Measurements from ENCODE around the gene CMTM7.

CMTM7 gene

GRCh38 chr3:32391643-32392535 is at the start of gene CMTM7:
CMTM7 (plus strand) TSS chr3:32391853; CDS start chr3:32391907, 54 bp downstream.
- peak; percentile 71 for DNase-seq (ENCODE audit: insufficient read length, low spot score)

GRCh38 chr3:32347343-32348125 is 44.1 kb upstream of the CMTM7 start:
- FAIRE-seq, result no peak
- DNase-seq (ENCODE audit: insufficient read length, low spot score), result no peak

More at GRCh38 chr3:32391643-32392535, at the start of gene CMTM7:
- peak; percentile 75 for TF ChIP-seq POLR2A (IDR thresholded peaks at IDR 0.05; ENCODE audit: low read depth, low read length)
- no peak for FAIRE-seq

GRCh38 chr3:32349184-32349583 is 42.5 kb upstream of the CMTM7 start:
- no peak for TF ChIP-seq POLR2A (IDR thresholded peaks at IDR 0.05; ENCODE audit: low read depth, low read length)
- FAIRE-seq (no peak), DNase-seq (ENCODE audit: insufficient read length, low spot score) (no peak)

More at GRCh38 chr3:32347343-32348125, 44.1 kb upstream of the CMTM7 start:
- no peak for TF ChIP-seq POLR2A (IDR thresholded peaks at IDR 0.05; ENCODE audit: low read depth, low read length)

GRCh38 chr3:32352563-32352962 is 39.1 kb upstream of the CMTM7 start:
- DNase-seq (ENCODE audit: insufficient read length, low spot score) (no peak), FAIRE-seq (no peak)
- TF ChIP-seq POLR2A (IDR thresholded peaks at IDR 0.05; ENCODE audit: low read depth, low read length), result no peak

- FAIRE-seq, result no peak
- no peak for DNase-seq (ENCODE audit: insufficient read length, low spot score)
- TF ChIP-seq POLR2A (IDR thresholded peaks at IDR 0.05; ENCODE audit: low read depth, low read length), result no peak
These were observed 38.3 kb upstream of the CMTM7 start for GRCh38 chr3:32353351-32353750.

GRCh38 chr3:32354362-32354778 is 37.3 kb upstream of the CMTM7 start:
- no peak for FAIRE-seq
- DNase-seq (ENCODE audit: insufficient read length, low spot score), result no peak

GRCh38 chr3:32355751-32356291 is 35.8 kb upstream of the CMTM7 start:
- FAIRE-seq, result no peak
- DNase-seq (ENCODE audit: insufficient read length, low spot score), result no peak
- no peak for TF ChIP-seq POLR2A (IDR thresholded peaks at IDR 0.05; ENCODE audit: low read depth, low read length)

More at GRCh38 chr3:32354362-32354778, 37.3 kb upstream of the CMTM7 start:
- no peak for TF ChIP-seq POLR2A (IDR thresholded peaks at IDR 0.05; ENCODE audit: low read depth, low read length)

GRCh38 chr3:32359766-32360492 is 31.7 kb upstream of the CMTM7 start:
- FAIRE-seq, result no peak
- TF ChIP-seq POLR2A (IDR thresholded peaks at IDR 0.05; ENCODE audit: low read depth, low read length), result no peak
- no peak for DNase-seq (ENCODE audit: insufficient read length, low spot score)

- no peak for TF ChIP-seq POLR2A (IDR thresholded peaks at IDR 0.05; ENCODE audit: low read depth, low read length)
- no peak for FAIRE-seq
- no peak for DNase-seq (ENCODE audit: insufficient read length, low spot score)
These were observed 31.2 kb upstream of the CMTM7 start for GRCh38 chr3:32360493-32360827.

GRCh38 chr3:32366638-32367397 is 24.8 kb upstream of the CMTM7 start:
- DNase-seq (ENCODE audit: insufficient read length, low spot score) (no peak), FAIRE-seq (no peak)
- TF ChIP-seq POLR2A (IDR thresholded peaks at IDR 0.05; ENCODE audit: low read depth, low read length), result no peak

- no peak for TF ChIP-seq POLR2A (IDR thresholded peaks at IDR 0.05; ENCODE audit: low read depth, low read length)
- no peak for DNase-seq (ENCODE audit: insufficient read length, low spot score)
- no peak for FAIRE-seq
These were observed 24.2 kb upstream of the CMTM7 start for GRCh38 chr3:32367442-32367841.

- DNase-seq (ENCODE audit: insufficient read length, low spot score) (no peak), FAIRE-seq (no peak)
- no peak for TF ChIP-seq POLR2A (IDR thresholded peaks at IDR 0.05; ENCODE audit: low read depth, low read length)
These were observed 20.0 kb upstream of the CMTM7 start for GRCh38 chr3:32371461-32372212.

All from H54 (cell line).